ENCODE measurements around the gene NRCAM. TPM values are rescaled to one million over a fixed set of nuclear protein-coding genes. Genes with fewer than 3 reads are reported as not detected.

The NRCAM gene
- total RNA-seq, 1 experiment from 2014 or later, result 2.7 TPM

DNA sequence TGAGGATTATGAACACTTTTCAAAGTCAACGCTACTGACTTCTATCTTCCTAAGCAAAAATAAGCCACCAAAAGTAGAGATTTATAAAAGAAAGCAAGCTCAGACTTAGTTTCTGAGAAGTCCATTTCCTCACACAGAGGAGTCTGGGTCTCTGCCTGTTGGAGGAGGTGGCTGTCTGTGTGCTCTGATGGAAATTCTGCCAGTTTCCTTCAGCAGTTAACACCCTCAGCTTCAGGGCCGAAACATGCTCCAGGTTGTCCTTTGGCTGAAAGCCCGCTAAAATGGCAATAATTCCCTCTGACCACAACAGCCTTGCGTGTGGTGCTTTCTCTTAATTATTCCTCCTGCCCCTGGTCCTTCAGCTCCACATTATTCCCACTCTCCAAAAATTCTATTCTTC lies 198.3 kb downstream of the NRCAM start:
- ATAC-seq (no peak), DNase-seq (ENCODE audit: low spot score) (no peak)
- H3K4me1 Mint-ChIP-seq, result peaks cover 7% of the 10 kb centered on the region
- H3K36me3 Mint-ChIP-seq, result peaks cover 27% of the 10 kb centered on the region
- ChIA-PET POLR2A (no interaction called here), CTCF (no interaction called here)
- no peak overlapping the region for H3K27ac Mint-ChIP-seq
- no peak for TF ChIP-seq NFE2L1 (CRISPR knock-in tag; IDR thresholded peaks at IDR 0.05)
- TF ChIP-seq, protein P1, sequence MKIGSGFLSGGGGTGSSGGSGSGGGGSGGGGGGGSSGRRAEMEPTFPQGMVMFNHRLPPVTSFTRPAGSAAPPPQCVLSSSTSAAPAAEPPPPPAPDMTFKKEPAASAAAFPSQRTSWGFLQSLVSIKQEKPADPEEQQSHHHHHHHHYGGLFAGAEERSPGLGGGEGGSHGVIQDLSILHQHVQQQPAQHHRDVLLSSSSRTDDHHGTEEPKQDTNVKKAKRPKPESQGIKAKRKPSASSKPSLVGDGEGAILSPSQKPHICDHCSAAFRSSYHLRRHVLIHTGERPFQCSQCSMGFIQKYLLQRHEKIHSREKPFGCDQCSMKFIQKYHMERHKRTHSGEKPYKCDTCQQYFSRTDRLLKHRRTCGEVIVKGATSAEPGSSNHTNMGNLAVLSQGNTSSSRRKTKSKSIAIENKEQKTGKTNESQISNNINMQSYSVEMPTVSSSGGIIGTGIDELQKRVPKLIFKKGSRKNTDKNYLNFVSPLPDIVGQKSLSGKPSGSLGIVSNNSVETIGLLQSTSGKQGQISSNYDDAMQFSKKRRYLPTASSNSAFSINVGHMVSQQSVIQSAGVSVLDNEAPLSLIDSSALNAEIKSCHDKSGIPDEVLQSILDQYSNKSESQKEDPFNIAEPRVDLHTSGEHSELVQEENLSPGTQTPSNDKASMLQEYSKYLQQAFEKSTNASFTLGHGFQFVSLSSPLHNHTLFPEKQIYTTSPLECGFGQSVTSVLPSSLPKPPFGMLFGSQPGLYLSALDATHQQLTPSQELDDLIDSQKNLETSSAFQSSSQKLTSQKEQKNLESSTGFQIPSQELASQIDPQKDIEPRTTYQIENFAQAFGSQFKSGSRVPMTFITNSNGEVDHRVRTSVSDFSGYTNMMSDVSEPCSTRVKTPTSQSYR (CRISPR knock-in tag; IDR thresholded peaks at IDR 0.05), result no peak
- no peak for TF ChIP-seq KAT7 (CRISPR knock-in tag; IDR thresholded peaks at IDR 0.05; ENCODE audit: borderline replicate concordance)
- TF ChIP-seq, protein P2, sequence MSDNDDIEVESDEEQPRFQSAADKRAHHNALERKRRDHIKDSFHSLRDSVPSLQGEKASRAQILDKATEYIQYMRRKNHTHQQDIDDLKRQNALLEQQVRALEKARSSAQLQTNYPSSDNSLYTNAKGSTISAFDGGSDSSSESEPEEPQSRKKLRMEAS (CRISPR knock-in tag; IDR thresholded peaks at IDR 0.05), result no peak
- TF ChIP-seq, protein P3, sequence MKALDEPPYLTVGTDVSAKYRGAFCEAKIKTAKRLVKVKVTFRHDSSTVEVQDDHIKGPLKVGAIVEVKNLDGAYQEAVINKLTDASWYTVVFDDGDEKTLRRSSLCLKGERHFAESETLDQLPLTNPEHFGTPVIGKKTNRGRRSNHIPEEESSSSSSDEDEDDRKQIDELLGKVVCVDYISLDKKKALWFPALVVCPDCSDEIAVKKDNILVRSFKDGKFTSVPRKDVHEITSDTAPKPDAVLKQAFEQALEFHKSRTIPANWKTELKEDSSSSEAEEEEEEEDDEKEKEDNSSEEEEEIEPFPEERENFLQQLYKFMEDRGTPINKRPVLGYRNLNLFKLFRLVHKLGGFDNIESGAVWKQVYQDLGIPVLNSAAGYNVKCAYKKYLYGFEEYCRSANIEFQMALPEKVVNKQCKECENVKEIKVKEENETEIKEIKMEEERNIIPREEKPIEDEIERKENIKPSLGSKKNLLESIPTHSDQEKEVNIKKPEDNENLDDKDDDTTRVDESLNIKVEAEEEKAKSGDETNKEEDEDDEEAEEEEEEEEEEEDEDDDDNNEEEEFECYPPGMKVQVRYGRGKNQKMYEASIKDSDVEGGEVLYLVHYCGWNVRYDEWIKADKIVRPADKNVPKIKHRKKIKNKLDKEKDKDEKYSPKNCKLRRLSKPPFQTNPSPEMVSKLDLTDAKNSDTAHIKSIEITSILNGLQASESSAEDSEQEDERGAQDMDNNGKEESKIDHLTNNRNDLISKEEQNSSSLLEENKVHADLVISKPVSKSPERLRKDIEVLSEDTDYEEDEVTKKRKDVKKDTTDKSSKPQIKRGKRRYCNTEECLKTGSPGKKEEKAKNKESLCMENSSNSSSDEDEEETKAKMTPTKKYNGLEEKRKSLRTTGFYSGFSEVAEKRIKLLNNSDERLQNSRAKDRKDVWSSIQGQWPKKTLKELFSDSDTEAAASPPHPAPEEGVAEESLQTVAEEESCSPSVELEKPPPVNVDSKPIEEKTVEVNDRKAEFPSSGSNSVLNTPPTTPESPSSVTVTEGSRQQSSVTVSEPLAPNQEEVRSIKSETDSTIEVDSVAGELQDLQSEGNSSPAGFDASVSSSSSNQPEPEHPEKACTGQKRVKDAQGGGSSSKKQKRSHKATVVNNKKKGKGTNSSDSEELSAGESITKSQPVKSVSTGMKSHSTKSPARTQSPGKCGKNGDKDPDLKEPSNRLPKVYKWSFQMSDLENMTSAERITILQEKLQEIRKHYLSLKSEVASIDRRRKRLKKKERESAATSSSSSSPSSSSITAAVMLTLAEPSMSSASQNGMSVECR (CRISPR knock-in tag; IDR thresholded peaks at IDR 0.05; ENCODE audit: borderline replicate concordance), result no peak
- TF ChIP-seq SP1 (CRISPR knock-in tag; conservative IDR thresholded peaks at IDR 0.05), result no peak
- TF ChIP-seq, protein P4, sequence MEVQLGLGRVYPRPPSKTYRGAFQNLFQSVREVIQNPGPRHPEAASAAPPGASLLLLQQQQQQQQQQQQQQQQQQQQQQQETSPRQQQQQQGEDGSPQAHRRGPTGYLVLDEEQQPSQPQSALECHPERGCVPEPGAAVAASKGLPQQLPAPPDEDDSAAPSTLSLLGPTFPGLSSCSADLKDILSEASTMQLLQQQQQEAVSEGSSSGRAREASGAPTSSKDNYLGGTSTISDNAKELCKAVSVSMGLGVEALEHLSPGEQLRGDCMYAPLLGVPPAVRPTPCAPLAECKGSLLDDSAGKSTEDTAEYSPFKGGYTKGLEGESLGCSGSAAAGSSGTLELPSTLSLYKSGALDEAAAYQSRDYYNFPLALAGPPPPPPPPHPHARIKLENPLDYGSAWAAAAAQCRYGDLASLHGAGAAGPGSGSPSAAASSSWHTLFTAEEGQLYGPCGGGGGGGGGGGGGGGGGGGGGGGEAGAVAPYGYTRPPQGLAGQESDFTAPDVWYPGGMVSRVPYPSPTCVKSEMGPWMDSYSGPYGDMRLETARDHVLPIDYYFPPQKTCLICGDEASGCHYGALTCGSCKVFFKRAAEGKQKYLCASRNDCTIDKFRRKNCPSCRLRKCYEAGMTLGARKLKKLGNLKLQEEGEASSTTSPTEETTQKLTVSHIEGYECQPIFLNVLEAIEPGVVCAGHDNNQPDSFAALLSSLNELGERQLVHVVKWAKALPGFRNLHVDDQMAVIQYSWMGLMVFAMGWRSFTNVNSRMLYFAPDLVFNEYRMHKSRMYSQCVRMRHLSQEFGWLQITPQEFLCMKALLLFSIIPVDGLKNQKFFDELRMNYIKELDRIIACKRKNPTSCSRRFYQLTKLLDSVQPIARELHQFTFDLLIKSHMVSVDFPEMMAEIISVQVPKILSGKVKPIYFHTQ (CRISPR knock-in tag; IDR thresholded peaks at IDR 0.05), result no peak
- TF ChIP-seq, protein P5, sequence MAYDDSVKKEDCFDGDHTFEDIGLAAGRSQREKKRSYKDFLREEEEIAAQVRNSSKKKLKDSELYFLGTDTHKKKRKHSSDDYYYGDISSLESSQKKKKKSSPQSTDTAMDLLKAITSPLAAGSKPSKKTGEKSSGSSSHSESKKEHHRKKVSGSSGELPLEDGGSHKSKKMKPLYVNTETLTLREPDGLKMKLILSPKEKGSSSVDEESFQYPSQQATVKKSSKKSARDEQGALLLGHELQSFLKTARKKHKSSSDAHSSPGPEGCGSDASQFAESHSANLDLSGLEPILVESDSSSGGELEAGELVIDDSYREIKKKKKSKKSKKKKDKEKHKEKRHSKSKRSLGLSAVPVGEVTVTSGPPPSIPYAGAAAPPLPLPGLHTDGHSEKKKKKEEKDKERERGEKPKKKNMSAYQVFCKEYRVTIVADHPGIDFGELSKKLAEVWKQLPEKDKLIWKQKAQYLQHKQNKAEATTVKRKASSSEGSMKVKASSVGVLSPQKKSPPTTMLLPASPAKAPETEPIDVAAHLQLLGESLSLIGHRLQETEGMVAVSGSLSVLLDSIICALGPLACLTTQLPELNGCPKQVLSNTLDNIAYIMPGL (CRISPR knock-in tag; IDR thresholded peaks at IDR 0.05), result no peak
- TF ChIP-seq, protein P6, sequence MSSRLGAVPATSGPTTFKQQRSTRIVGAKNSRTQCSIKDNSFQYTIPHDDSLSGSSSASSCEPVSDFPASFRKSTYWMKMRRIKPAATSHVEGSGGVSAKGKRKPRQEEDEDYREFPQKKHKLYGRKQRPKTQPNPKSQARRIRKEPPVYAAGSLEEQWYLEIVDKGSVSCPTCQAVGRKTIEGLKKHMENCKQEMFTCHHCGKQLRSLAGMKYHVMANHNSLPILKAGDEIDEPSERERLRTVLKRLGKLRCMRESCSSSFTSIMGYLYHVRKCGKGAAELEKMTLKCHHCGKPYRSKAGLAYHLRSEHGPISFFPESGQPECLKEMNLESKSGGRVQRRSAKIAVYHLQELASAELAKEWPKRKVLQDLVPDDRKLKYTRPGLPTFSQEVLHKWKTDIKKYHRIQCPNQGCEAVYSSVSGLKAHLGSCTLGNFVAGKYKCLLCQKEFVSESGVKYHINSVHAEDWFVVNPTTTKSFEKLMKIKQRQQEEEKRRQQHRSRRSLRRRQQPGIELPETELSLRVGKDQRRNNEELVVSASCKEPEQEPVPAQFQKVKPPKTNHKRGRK (CRISPR knock-in tag; IDR thresholded peaks at IDR 0.05; ENCODE audit: borderline replicate concordance), result no peak
- TF ChIP-seq ZNF121 (CRISPR knock-in tag; IDR thresholded peaks at IDR 0.05), result no peak
- TF ChIP-seq ZBTB21 (CRISPR knock-in tag; IDR thresholded peaks at IDR 0.05; ENCODE audit: borderline replicate concordance), result no peak
- TF ChIP-seq, protein P7, sequence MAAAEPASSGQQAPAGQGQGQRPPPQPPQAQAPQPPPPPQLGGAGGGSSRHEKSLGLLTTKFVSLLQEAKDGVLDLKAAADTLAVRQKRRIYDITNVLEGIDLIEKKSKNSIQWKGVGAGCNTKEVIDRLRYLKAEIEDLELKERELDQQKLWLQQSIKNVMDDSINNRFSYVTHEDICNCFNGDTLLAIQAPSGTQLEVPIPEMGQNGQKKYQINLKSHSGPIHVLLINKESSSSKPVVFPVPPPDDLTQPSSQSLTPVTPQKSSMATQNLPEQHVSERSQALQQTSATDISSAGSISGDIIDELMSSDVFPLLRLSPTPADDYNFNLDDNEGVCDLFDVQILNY (CRISPR knock-in tag; IDR thresholded peaks at IDR 0.05), result no peak
- no peak overlapping the region for H3K4me3 Mint-ChIP-seq
- H3K27me3 Mint-ChIP-seq (ENCODE audit: low read depth), result peaks cover 4% of the 10 kb centered on the region
- H3K9me3 Mint-ChIP-seq, result peaks cover 27% of the 10 kb centered on the region
